Measurements from ENCODE around the gene WDR76. TPM values are rescaled to one million over a fixed set of nuclear protein-coding genes. Genes with fewer than 3 reads are reported as not detected.

The WDR76 gene
- total and polyA plus RNA-seq, 2 experiments from 2014 or later: 1.8 to 7.6 TPM

- Histone ChIP-seq H3K4me1 (ENCODE audit: insufficient read depth) (peaks cover 36% of the 10 kb centered on the region), H3K9me3 (ENCODE audit: low read depth) (no peaks in the 10 kb centered on the region), H2AFZ (no peak overlapping the region), H3K27ac (peak overlapping the region; percentile 96), H3K4me2 (peak overlapping the region; percentile 90), H3K27me3 (no peaks in the 10 kb centered on the region), H3K36me3 (replicated peaks; ENCODE audit: insufficient read depth, low read depth) (no peaks in the 10 kb centered on the region), H3K4me3 (peak overlapping the region; percentile 93), H3K79me2 (peaks cover 36% of the 10 kb centered on the region), H3K9me2 (replicated peaks; ENCODE audit: insufficient read depth) (no peaks in the 10 kb centered on the region), H4K20me1 (ENCODE audit: insufficient read depth, poor library complexity, severe bottlenecking) (peaks cover 11% of the 10 kb centered on the region)
- WGBS (ENCODE audit: low lambda C conversion rate, missing lambda C conversion rate): 94% methylated on average over 10 of the region's 10 CpGs
- TF ChIP-seq EZH2 (IDR thresholded peaks at IDR 0.05; ENCODE audit: borderline replicate concordance): no peak
- TF ChIP-seq CTCF (IDR thresholded peaks at IDR 0.05; ENCODE audit: poor library complexity): no peak
- no peak for TF ChIP-seq EZH2phosphoT487 (IDR thresholded peaks at IDR 0.05; ENCODE audit: low read depth, severe bottlenecking, unreplicated experiment)
- no peak for DNase-seq (ENCODE audit: low spot score)
Measured at GRCh38 chr15:43793647-43794046, 33.2 kb upstream of the WDR76 start.

GRCh38 chr15:43794269-43795037, 32.3 kb upstream of the WDR76 start:
- peak overlapping the region; percentile 96 for H3K27ac ChIP-seq
- no peaks in the 10 kb centered on the region for H3K9me3 ChIP-seq (ENCODE audit: low read depth)
- peaks cover 11% of the 10 kb centered on the region for H4K20me1 ChIP-seq (ENCODE audit: insufficient read depth, poor library complexity, severe bottlenecking)
- H3K4me2 ChIP-seq: peak overlapping the region; percentile 90
- H3K4me1 ChIP-seq (ENCODE audit: insufficient read depth): peaks cover 36% of the 10 kb centered on the region
- H3K79me2 ChIP-seq: peaks cover 36% of the 10 kb centered on the region
- no peak for DNase-seq (ENCODE audit: low spot score)
- TF ChIP-seq EZH2 (IDR thresholded peaks at IDR 0.05; ENCODE audit: borderline replicate concordance) (no peak), EZH2phosphoT487 (IDR thresholded peaks at IDR 0.05; ENCODE audit: low read depth, severe bottlenecking, unreplicated experiment) (no peak), CTCF (IDR thresholded peaks at IDR 0.05; ENCODE audit: poor library complexity) (no peak)
- 78% methylated on average over 9 of the region's 9 CpGs for WGBS (ENCODE audit: low lambda C conversion rate, missing lambda C conversion rate)
- no peaks in the 10 kb centered on the region for H3K27me3 ChIP-seq
- H3K9me2 ChIP-seq (replicated peaks; ENCODE audit: insufficient read depth): no peaks in the 10 kb centered on the region
- no peak overlapping the region for H2AFZ ChIP-seq
- no peak overlapping the region for H3K4me3 ChIP-seq
- no peaks in the 10 kb centered on the region for H3K36me3 ChIP-seq (replicated peaks; ENCODE audit: insufficient read depth, low read depth)

- Histone ChIP-seq H3K79me2 (peaks cover 36% of the 10 kb centered on the region), H4K20me1 (ENCODE audit: insufficient read depth, poor library complexity, severe bottlenecking) (peaks cover 11% of the 10 kb centered on the region), H3K9me2 (replicated peaks; ENCODE audit: insufficient read depth) (no peaks in the 10 kb centered on the region), H3K4me2 (peak overlapping the region; percentile 90), H3K9me3 (ENCODE audit: low read depth) (no peaks in the 10 kb centered on the region), H3K4me3 (no peak overlapping the region), H2AFZ (no peak overlapping the region), H3K4me1 (ENCODE audit: insufficient read depth) (peaks cover 43% of the 10 kb centered on the region), H3K27ac (peak overlapping the region; percentile 96), H3K27me3 (no peaks in the 10 kb centered on the region), H3K36me3 (replicated peaks; ENCODE audit: insufficient read depth, low read depth) (no peaks in the 10 kb centered on the region)
- TF ChIP-seq EZH2 (IDR thresholded peaks at IDR 0.05; ENCODE audit: borderline replicate concordance) (no peak), CTCF (IDR thresholded peaks at IDR 0.05; ENCODE audit: poor library complexity) (no peak), EZH2phosphoT487 (IDR thresholded peaks at IDR 0.05; ENCODE audit: low read depth, severe bottlenecking, unreplicated experiment) (no peak)
- DNase-seq (ENCODE audit: low spot score): no peak
- 97% methylated on average over 2 of the region's 2 CpGs for WGBS (ENCODE audit: low lambda C conversion rate, missing lambda C conversion rate)
Measured at GRCh38 chr15:43795197-43795596, 31.6 kb upstream of the WDR76 start.

Measured in hepatocyte (in vitro differentiated cells).